ENCODE results near the gene MOB3B.

GRCh38 chr9:27400334-27400880 is 129.2 kb downstream of the MOB3B start:
- no peak for TF ChIP-seq SIN3A (IDR thresholded peaks at IDR 0.05; ENCODE audit: borderline replicate concordance, low read depth, low read length)
- no peak for TF ChIP-seq ARID4A (CRISPR knock-in tag; IDR thresholded peaks at IDR 0.05; ENCODE audit: borderline replicate concordance)
- TF ChIP-seq REL (CRISPR knock-in tag; conservative IDR thresholded peaks at IDR 0.05): no peak
- no peak for TF ChIP-seq REPIN1 (CRISPR knock-in tag; IDR thresholded peaks at IDR 0.05; ENCODE audit: borderline replicate concordance, low read depth)
- TF ChIP-seq SMC3 (IDR thresholded peaks at IDR 0.05; ENCODE audit: low read length): no peak
- TF ChIP-seq FOXP4 (CRISPR knock-in tag; IDR thresholded peaks at IDR 0.05): no peak
- TF ChIP-seq ZNF501 (CRISPR knock-in tag; IDR thresholded peaks at IDR 0.05): no peak
- TF ChIP-seq ZNF747 (CRISPR knock-in tag; IDR thresholded peaks at IDR 0.05; ENCODE audit: borderline replicate concordance): no peak
- TF ChIP-seq CTCF (CRISPR knock-in tag; IDR thresholded peaks at IDR 0.05): no peak

All from HepG2 (cell line).